ENCODE results near the gene PDE9A. TPM values are rescaled to one million over a fixed set of nuclear protein-coding genes. Genes with fewer than 3 reads are reported as not detected.
A peak's percentile ranks its signal among the peaks of the same experiment; 100 is the strongest.
"Not testable (repeated sequence)": the region's sequence is repeated elsewhere in the genome, so short reads cannot be mapped to it uniquely, and the experiment has no call there.

The PDE9A gene
- total and polyA plus RNA-seq, 2 experiments from 2014 or later, result 14.3 to 19.6 TPM

GRCh38 chr21:42716074-42716473 is 62.7 kb downstream of the PDE9A start:
- 83% methylated on average over 3 of the region's 3 CpGs for WGBS (ENCODE audit: low lambda C conversion rate, missing lambda C conversion rate)
- H3K79me2 ChIP-seq, result peaks cover 3% of the 10 kb centered on the region
- no peak overlapping the region for H3K4me2 ChIP-seq
- no peak overlapping the region for H2AFZ ChIP-seq
- DNase-seq (ENCODE audit: low spot score), result no peak
- no peak overlapping the region for H3K4me3 ChIP-seq
- H3K27ac ChIP-seq, result peak overlapping the region; percentile 89
- H3K4me1 ChIP-seq (ENCODE audit: insufficient read depth), result peaks cover 19% of the 10 kb centered on the region
- no peaks in the 10 kb centered on the region for H3K36me3 ChIP-seq (replicated peaks; ENCODE audit: insufficient read depth, low read depth)
- no peaks in the 10 kb centered on the region for H4K20me1 ChIP-seq (ENCODE audit: insufficient read depth, poor library complexity, severe bottlenecking)
- H3K9me3 ChIP-seq (ENCODE audit: low read depth), result no peaks in the 10 kb centered on the region
- no peaks in the 10 kb centered on the region for H3K27me3 ChIP-seq
- H3K9me2 ChIP-seq (replicated peaks; ENCODE audit: insufficient read depth), result no peaks in the 10 kb centered on the region
- no peak for TF ChIP-seq EZH2 (IDR thresholded peaks at IDR 0.05; ENCODE audit: borderline replicate concordance)
- TF ChIP-seq EZH2phosphoT487 (IDR thresholded peaks at IDR 0.05; ENCODE audit: low read depth, severe bottlenecking, unreplicated experiment), result no peak
- TF ChIP-seq CTCF (IDR thresholded peaks at IDR 0.05; ENCODE audit: poor library complexity), result no peak

DNA sequence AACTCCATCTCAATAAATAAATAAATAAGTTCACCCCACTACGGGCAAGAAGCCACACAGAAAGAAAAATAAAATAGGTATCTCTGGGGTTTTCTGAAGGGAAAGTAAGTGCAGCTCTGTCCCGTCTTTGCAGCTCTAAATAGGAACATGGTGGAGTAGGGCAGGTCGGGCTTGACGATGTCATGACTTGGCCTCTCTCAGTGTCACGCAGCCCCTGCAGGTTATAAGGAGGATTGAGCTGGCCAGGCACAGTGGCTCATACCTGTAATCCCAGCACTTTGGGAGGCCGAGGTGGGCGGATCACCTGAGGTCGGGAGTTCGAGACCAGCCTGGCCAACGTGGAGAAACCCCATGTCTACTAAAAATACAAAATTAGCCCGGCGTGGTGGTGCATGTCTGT is 67.1 kb downstream of the PDE9A start:
- H2AFZ ChIP-seq; DNase-seq (ENCODE audit: low spot score); H3K4me3 ChIP-seq; H3K9me2 ChIP-seq (replicated peaks; ENCODE audit: insufficient read depth); H3K36me3 ChIP-seq (replicated peaks; ENCODE audit: insufficient read depth, low read depth); H3K79me2 ChIP-seq; H3K27me3 ChIP-seq; H3K4me2 ChIP-seq; H3K9me3 ChIP-seq (ENCODE audit: low read depth); H4K20me1 ChIP-seq (ENCODE audit: insufficient read depth, poor library complexity, severe bottlenecking): not testable (repeated sequence)
- Histone ChIP-seq H3K27ac (peak overlapping the region; percentile 52), H3K4me1 (ENCODE audit: insufficient read depth) (peaks cover 45% of the 10 kb centered on the region)
- 85% methylated on average over 12 of the region's 12 CpGs for WGBS (ENCODE audit: low lambda C conversion rate, missing lambda C conversion rate)

DNA sequence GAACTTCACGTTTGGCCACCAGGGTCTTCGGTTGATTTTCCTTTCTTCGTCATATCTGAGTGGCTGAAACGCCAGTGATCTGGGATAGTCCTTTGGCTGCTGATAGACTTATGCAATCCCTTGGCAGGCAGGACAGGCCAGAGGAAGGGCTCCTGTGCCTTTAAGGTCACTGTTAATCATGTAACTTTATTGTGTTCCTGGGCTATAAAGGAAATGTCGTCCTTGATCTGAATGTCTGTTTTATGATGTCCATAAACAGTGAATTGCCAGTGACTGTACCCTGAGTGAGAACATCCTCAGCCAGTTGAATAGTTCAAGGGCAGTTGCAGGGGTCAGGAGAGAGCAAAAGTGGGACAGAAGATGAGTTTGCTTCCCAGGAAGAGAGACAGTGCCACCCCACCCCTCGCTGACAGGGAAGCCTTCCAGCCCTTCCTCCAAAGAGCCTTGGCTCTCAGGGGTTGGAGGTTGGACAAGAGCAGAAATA is 68.0 kb downstream of the PDE9A start:
- Histone ChIP-seq H3K4me1 (ENCODE audit: insufficient read depth) (peaks cover 38% of the 10 kb centered on the region), H3K4me2 (peak overlapping the region; percentile 30), H2AFZ (no peak overlapping the region), H3K36me3 (replicated peaks; ENCODE audit: insufficient read depth, low read depth) (no peaks in the 10 kb centered on the region), H3K27ac (peak overlapping the region; percentile 52), H3K9me2 (replicated peaks; ENCODE audit: insufficient read depth) (no peaks in the 10 kb centered on the region), H4K20me1 (ENCODE audit: insufficient read depth, poor library complexity, severe bottlenecking) (no peaks in the 10 kb centered on the region), H3K9me3 (ENCODE audit: low read depth) (no peaks in the 10 kb centered on the region), H3K4me3 (no peak overlapping the region), H3K79me2 (peaks cover 3% of the 10 kb centered on the region), H3K27me3 (no peaks in the 10 kb centered on the region)
- WGBS (ENCODE audit: low lambda C conversion rate, missing lambda C conversion rate), result 24% methylated on average over 6 of the region's 6 CpGs
- peak; percentile 63 for DNase-seq (ENCODE audit: low spot score)
- TF ChIP-seq EZH2phosphoT487 (IDR thresholded peaks at IDR 0.05; ENCODE audit: low read depth, severe bottlenecking, unreplicated experiment), result no peak
- TF ChIP-seq CTCF (IDR thresholded peaks at IDR 0.05; ENCODE audit: poor library complexity), result no peak
- TF ChIP-seq EZH2 (IDR thresholded peaks at IDR 0.05; ENCODE audit: borderline replicate concordance), result no peak

DNA sequence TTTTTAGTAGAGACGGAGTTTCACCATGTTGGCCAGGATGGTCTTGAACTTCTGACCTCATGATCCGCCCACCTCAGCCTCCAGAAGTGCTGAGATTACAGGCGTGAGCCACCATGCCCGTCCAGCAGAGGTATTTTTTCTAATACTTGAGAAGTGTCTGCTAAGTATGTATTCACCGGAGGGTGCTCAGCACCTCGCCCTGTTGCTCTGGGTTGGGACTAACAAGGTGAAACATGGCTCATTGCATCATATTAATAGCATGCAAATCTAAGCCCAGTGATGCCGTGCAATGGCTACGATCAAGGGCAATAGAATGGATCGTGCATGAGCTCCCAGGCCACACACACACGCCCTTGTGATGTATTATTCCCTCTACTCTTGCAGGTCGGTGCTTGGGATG is 68.7 kb downstream of the PDE9A start:
- no peaks in the 10 kb centered on the region for H3K9me2 ChIP-seq (replicated peaks; ENCODE audit: insufficient read depth)
- TF ChIP-seq CTCF (IDR thresholded peaks at IDR 0.05; ENCODE audit: poor library complexity), result no peak
- TF ChIP-seq EZH2 (IDR thresholded peaks at IDR 0.05; ENCODE audit: borderline replicate concordance), result no peak
- TF ChIP-seq EZH2phosphoT487 (IDR thresholded peaks at IDR 0.05; ENCODE audit: low read depth, severe bottlenecking, unreplicated experiment), result no peak
- peaks cover 3% of the 10 kb centered on the region for H3K79me2 ChIP-seq
- no peak overlapping the region for H3K4me3 ChIP-seq
- no peak for DNase-seq (ENCODE audit: low spot score)
- H2AFZ ChIP-seq, result no peak overlapping the region
- H4K20me1 ChIP-seq (ENCODE audit: insufficient read depth, poor library complexity, severe bottlenecking), result no peaks in the 10 kb centered on the region
- no peaks in the 10 kb centered on the region for H3K36me3 ChIP-seq (replicated peaks; ENCODE audit: insufficient read depth, low read depth)
- H3K4me1 ChIP-seq (ENCODE audit: insufficient read depth), result peaks cover 36% of the 10 kb centered on the region
- no peaks in the 10 kb centered on the region for H3K27me3 ChIP-seq
- H3K9me3 ChIP-seq (ENCODE audit: low read depth), result no peaks in the 10 kb centered on the region
- H3K27ac ChIP-seq, result peak overlapping the region; percentile 52
- 90% methylated on average over 11 of the region's 11 CpGs for WGBS (ENCODE audit: low lambda C conversion rate, missing lambda C conversion rate)
- no peak overlapping the region for H3K4me2 ChIP-seq
